ENCODE data around the gene CASK.

Gene CASK

DNA sequence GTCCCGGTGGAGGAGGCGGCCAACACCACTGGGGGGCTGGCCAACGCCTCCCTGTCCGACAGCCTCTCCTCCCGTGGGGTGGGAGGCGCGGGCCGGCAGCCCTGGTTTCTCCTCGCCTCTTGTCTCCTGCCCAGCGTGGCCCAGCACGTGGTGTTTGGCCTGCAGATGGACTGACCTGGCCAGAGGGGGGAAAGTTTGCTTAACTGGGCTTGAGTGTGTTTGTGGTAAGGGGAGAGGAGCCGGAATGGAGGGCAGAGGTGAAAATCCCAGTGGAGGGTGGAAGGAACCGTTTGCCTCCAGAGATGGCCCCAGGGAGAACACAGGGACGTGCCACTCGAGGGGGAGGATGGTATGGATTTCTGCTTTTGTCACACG is 448.6 kb downstream of the CASK start:
- no peak for DNase-seq (ENCODE audit: insufficient read length, low spot score)
- FAIRE-seq: no peak
- no peak for TF ChIP-seq PAX5 (IDR thresholded peaks at IDR 0.05; ENCODE audit: insufficient read depth, low read length, severe bottlenecking)
- TF ChIP-seq POLR2A (IDR thresholded peaks at IDR 0.05; ENCODE audit: low read depth, low read length): no peak
- TF ChIP-seq POLR2AphosphoS5 (IDR thresholded peaks at IDR 0.05; ENCODE audit: low read depth, low read length): no peak
- TF ChIP-seq SPI1 (IDR thresholded peaks at IDR 0.05; ENCODE audit: low read depth, low read length): no peak
- no peak for TF ChIP-seq POU2F2 (IDR thresholded peaks at IDR 0.05; ENCODE audit: low read depth, low read length)
- no peak for TF ChIP-seq TAF1 (IDR thresholded peaks at IDR 0.05; ENCODE audit: low read depth, low read length)

DNA sequence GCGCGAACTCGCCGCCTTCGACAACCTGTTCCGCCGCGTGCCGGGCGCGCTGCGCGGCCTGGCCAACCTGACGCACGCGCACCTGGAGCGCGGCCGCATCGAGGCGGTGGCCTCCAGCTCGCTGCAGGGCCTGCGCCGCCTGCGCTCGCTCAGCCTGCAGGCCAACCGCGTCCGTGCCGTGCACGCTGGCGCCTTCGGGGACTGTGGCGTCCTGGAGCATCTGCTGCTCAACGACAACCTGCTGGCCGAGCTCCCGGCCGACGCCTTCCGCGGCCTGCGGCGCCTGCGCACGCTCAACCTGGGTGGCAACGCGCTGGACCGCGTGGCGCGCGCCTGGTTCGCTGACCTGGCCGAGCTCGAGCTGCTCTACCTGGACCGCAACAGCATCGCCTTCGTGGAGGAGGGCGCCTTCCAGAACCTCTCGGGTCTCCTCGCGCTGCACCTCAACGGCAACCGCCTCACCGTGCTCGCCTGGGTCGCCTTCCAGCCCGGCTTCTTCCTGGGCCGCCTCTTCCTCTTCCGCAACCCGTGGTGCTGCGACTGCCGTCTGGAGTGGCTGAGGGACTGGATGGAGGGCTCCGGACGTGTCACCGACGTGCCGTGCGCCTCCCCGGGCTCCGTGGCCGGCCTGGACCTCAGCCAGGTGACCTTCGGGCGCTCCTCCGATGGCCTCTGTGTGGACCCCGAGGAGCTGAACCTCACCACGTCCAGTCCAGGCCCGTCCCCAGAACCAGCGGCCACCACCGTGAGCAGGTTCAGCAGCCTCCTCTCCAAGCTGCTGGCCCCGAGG is 449.2 kb downstream of the CASK start:
- no peak for FAIRE-seq

GRCh38 chrX:41472231-41472815 is 451.0 kb downstream of the CASK start:
- FAIRE-seq (no peak), DNase-seq (ENCODE audit: insufficient read length, low spot score) (no peak)
- TF ChIP-seq POLR2AphosphoS5 (IDR thresholded peaks at IDR 0.05; ENCODE audit: low read depth, low read length) (no peak), POU2F2 (IDR thresholded peaks at IDR 0.05; ENCODE audit: low read depth, low read length) (no peak), POLR2A (IDR thresholded peaks at IDR 0.05; ENCODE audit: low read depth, low read length) (no peak), SPI1 (IDR thresholded peaks at IDR 0.05; ENCODE audit: low read depth, low read length) (no peak), PAX5 (IDR thresholded peaks at IDR 0.05; ENCODE audit: insufficient read depth, low read length, severe bottlenecking) (no peak), TAF1 (IDR thresholded peaks at IDR 0.05; ENCODE audit: low read depth, low read length) (no peak)

More for the DNA sequence above, 449.2 kb downstream of the CASK start:
- no peak for DNase-seq (ENCODE audit: insufficient read length, low spot score)
- TF ChIP-seq TAF1 (IDR thresholded peaks at IDR 0.05; ENCODE audit: low read depth, low read length) (no peak), POLR2AphosphoS5 (IDR thresholded peaks at IDR 0.05; ENCODE audit: low read depth, low read length) (no peak), PAX5 (IDR thresholded peaks at IDR 0.05; ENCODE audit: insufficient read depth, low read length, severe bottlenecking) (no peak), POU2F2 (IDR thresholded peaks at IDR 0.05; ENCODE audit: low read depth, low read length) (no peak), POLR2A (IDR thresholded peaks at IDR 0.05; ENCODE audit: low read depth, low read length) (no peak), SPI1 (IDR thresholded peaks at IDR 0.05; ENCODE audit: low read depth, low read length) (no peak)

DNA sequence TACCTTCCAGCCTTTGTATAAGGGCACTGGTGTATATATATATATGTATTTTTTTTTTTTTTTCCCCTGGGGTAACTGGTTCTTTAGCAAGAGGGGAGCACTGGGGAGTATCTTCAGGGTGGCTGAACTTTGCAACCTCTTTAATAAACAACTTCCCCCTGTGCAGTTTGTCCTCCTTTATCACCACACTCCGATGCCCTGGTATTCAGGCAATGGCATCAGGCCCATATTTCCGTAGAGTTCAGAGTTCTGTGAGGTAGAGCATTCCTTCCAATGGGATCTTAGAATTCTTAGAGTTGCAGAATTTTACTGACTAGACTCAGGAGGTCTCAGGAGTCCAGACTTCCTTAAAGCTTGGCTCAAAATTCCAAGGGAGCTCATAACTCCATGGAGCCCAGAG is 451.6 kb downstream of the CASK start:
- no peak for TF ChIP-seq TAF1 (IDR thresholded peaks at IDR 0.05; ENCODE audit: low read depth, low read length)
- no peak for TF ChIP-seq POLR2AphosphoS5 (IDR thresholded peaks at IDR 0.05; ENCODE audit: low read depth, low read length)
- no peak for TF ChIP-seq POLR2A (IDR thresholded peaks at IDR 0.05; ENCODE audit: low read depth, low read length)
- no peak for DNase-seq (ENCODE audit: insufficient read length, low spot score)
- FAIRE-seq: no peak

DNA sequence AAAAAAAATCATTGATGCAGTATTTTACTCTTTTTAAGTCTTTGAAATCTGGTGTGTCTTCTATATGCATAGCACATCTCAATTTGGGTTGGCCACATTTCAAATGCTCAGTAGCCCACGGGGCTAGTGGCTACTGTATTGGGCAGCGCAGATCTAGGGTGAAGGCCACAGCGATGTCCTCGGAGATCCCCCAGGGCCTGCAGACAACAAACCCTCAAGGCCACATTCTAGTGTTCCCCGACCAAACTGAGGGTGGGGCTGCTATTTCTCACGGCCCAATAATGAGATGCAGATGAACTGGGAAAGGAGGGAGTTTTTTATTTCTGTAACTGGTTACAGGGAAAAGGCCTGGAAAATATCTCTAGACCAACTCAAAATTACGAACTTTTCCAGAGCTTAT is 452.6 kb downstream of the CASK start:
- FAIRE-seq: no peak
- DNase-seq (ENCODE audit: insufficient read length, low spot score): no peak
- TF ChIP-seq POLR2AphosphoS5 (IDR thresholded peaks at IDR 0.05; ENCODE audit: low read depth, low read length): no peak
- TF ChIP-seq PAX5 (IDR thresholded peaks at IDR 0.05; ENCODE audit: insufficient read depth, low read length, severe bottlenecking): no peak
- TF ChIP-seq POLR2A (IDR thresholded peaks at IDR 0.05; ENCODE audit: low read depth, low read length): no peak
- TF ChIP-seq TAF1 (IDR thresholded peaks at IDR 0.05; ENCODE audit: low read depth, low read length): no peak
- TF ChIP-seq SPI1 (IDR thresholded peaks at IDR 0.05; ENCODE audit: low read depth, low read length): no peak
- TF ChIP-seq POU2F2 (IDR thresholded peaks at IDR 0.05; ENCODE audit: low read depth, low read length): no peak

DNA sequence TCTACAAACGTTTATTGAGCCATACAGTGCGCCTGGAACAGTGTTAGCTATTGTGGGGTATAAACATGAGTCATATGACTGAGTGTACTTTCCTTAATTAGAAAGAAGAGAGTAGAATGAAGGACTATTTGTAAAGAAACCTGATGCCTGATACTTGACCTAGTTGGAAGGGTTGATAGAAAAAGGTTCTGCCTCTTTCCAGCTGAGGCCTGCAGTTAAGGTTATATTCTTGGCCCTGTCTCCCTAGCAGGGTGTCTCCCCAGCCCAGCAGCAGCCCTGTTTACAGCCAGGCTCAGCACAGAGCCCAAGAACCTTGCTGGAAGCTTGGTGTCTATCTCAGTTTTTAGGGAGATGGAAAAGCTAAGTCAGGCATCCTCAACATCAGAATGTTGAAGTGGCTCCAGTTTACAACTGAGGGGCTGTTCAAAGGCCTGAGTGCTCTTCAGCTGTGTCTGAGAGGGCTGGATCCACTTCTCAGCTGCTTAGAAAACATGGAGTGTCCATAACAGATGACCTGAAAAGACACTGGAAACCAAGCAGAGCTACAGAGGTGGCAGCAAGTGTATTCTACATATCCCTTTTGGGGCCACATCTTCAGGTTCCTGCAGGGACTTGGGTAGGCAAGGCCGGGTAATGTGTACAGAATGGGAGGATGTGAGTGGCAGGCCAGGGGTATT is 454.6 kb downstream of the CASK start:
- no peak for DNase-seq (ENCODE audit: insufficient read length, low spot score)
- no peak for FAIRE-seq
- TF ChIP-seq TAF1 (IDR thresholded peaks at IDR 0.05; ENCODE audit: low read depth, low read length) (no peak), POLR2A (IDR thresholded peaks at IDR 0.05; ENCODE audit: low read depth, low read length) (no peak), POLR2AphosphoS5 (IDR thresholded peaks at IDR 0.05; ENCODE audit: low read depth, low read length) (no peak), SPI1 (IDR thresholded peaks at IDR 0.05; ENCODE audit: low read depth, low read length) (no peak), POU2F2 (IDR thresholded peaks at IDR 0.05; ENCODE audit: low read depth, low read length) (no peak), PAX5 (IDR thresholded peaks at IDR 0.05; ENCODE audit: insufficient read depth, low read length, severe bottlenecking) (no peak)
